Ovary (tissue), 3 donors: ENCODE measurements around the gene PLK5.

Experiments
- CTCF ChIP-seq, 3 donors: fragments of 450-650 bp in 2 of 3; fragments of 200-600 bp in 1 of 3; IDR thresholded peaks; one replicate each; pipeline versions ENCODE4 v1.5.1 to v1.8.0; 2016 to 2022; ENCODE audit warnings: antibody characterized with exemption in 3 of 3, mild to moderate bottlenecking in 1 of 3
- EP300 ChIP-seq: sonication (generic); formaldehyde crosslinking; IDR thresholded peaks from one replicate; pipeline ENCODE4 v1.6.1; 2017; ENCODE audit warnings: antibody characterized with exemption
- POLR2A ChIP-seq: fragments of 450-650 bp; IDR thresholded peaks from one replicate; pipeline ENCODE4 v1.6.1; 2017; ENCODE audit warnings: antibody characterized with exemption, mild to moderate bottlenecking, moderate library complexity
- donor health status: DM: no; HTN: no; CAD: no.

GRCh38 chr19:1494115-1494815 is 29.6 kb upstream of the PLK5 start:
- no peak for TF ChIP-seq POLR2A
- TF ChIP-seq CTCF (IDR thresholded peaks at IDR 0.05), result no peak
- no peak for TF ChIP-seq EP300
